ENCODE data around the gene LDLRAD4.

Gene LDLRAD4

DNA sequence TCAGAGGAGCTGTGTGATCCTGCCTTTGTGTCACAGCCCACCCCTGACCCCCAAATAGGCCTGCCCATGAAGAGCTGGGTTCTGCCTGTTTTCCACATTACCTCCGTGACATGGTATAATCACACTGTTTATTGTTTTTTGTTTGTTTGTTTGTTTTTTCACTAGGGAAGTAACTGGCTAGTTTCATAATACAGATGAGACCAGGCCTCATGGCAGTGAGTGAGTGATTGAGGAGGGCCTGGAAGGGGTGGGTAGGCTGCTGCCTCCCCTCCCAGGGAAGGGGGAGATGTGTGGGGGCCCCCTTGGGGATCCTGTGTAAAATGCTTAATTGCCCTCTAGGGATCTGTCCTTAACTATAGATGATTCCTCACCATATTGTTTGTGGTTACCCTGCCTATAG, 190.5 kb downstream of the LDLRAD4 start:
- DNase-seq (ENCODE audit: low spot score): no peak

DNA sequence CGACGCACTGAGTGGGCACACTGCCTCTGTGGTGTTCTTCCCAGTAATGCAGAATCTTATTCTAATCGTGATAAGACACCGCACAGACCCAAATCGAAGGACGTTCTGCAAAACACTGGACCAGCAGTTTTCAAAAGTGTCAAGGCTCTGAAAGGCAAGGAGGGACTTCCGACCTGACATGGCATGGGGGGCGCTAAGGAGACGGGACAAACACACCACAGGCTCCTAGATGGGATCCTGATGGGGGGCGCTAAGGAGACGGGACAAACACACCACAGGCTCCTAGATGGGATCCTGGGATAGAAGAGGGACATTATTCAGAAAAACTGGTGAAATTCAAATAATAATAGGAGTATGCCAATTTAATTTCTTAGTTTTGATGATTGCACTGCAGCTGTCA, 191.4 kb downstream of the LDLRAD4 start:
- DNase-seq (ENCODE audit: low spot score): no peak

DNA sequence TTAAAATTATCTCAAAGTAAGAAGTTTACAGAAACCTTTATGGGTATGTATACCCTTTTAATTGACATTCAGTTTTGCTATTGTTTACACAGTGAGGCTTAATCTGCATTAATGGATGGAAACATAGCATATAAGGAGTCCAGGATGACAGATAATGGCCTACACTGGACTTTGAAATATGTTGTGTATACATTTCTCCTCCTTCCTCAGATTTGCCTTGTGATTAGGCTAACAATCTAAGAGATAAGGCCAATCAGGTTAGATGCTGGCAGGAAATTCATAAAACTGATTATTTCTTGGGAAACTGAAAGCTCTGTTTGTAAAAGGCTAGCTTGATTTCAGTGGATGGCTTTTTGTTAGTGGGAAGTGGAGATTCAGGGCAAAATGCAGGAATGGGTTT, 191.9 kb downstream of the LDLRAD4 start:
- DNase-seq (ENCODE audit: low spot score): no peak

DNA sequence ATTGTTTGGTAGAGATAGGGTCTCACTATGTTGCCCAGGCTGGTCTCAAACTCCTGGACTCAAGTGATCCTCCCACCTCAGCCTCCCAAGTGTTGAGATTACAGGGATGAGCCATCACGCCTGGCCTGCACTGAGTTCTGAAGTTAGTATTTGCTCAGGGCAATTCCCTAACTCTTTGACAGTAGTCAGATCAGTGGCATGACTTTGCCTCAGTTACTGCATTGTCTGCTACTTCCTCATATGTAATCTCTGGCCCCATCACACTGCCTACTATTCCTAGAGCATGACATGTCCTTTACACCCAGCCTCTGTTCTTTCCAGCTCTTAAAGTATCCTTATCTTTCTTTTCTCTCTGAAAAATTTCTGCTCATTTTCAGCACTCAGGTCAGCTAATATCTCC, 193.5 kb downstream of the LDLRAD4 start:
- no peak for DNase-seq (ENCODE audit: low spot score)

DNA sequence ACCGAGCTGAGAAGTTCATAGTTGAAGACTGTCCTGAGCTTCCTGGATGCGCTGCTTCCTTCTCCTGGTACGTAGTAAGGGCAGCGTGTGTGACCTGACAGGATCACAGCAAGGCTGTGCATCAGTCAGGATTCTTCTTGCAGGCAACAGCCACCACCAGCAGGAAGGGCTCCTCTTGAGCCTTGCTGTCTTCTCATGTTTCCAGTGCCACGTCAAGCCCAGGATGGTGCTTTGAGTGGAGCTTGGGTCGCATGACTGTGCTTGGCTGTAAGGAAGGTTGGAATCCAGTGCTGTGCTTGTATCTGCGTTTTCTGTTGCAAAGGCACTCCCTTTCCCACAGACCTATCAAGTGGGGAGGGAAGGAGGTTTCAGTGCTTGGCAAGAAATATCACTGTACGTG, 194.3 kb downstream of the LDLRAD4 start:
- no peak for DNase-seq (ENCODE audit: low spot score)

DNA sequence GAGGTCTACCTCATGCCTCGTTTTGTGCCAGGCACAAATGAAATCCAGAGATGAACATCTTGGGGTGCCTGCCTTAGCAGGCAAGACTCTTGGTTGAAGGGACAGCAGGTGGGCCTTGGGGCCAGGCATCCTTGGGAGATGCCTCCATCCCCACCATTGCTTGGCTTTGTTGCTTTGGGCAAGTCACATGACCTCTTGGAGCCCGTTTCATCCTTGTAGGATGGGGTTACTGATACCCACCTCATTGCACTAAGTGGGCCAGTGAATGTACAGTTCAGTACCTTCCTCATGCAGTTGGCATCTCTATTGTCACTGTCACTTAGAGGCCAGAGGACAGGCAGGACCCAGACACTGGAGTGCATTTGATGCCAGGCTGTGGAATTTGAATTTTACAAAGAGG, 195.5 kb downstream of the LDLRAD4 start:
- DNase-seq (ENCODE audit: low spot score): no peak

DNA sequence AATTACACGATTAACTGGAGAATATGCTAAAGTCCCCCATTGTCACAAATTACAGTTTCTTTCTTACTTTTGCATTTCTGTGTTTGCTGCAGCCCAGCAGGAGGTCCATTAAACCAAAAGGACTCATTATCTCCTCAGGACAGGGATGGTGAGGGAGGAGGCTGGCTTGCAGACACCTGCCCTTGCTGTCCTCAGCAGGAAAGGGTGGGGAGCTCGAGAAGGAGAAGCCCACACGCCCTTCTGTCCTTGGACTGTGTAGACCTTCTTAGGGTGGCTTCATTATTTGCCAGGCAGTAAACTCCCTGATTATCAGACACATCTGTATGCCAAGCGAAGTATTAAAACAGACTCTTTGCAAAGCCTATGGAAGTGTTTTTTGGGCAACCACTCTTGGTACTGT, 196.0 kb downstream of the LDLRAD4 start:
- no peak for DNase-seq (ENCODE audit: low spot score)

DNA sequence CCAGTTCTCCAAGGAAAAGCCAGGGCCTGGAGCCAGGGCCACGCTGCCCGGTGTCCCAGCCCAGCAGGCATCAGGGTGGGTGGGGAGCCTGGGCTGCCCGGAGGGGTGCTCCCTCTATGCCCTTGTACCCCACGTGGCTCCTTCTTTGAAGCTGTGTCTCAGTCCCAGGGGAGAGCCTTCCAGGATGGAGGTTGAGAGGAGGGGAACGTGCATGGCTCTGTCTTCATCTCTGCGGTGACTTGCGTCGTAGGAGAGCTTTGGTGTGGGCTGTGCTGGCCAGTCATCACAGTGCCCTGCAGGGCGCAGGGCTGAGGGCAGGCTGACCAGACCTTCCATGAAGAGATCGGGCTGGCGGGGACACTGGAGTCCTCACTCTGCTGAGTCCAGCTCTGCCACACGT, 197.2 kb downstream of the LDLRAD4 start:
- no peak for DNase-seq (ENCODE audit: low spot score)

DNA sequence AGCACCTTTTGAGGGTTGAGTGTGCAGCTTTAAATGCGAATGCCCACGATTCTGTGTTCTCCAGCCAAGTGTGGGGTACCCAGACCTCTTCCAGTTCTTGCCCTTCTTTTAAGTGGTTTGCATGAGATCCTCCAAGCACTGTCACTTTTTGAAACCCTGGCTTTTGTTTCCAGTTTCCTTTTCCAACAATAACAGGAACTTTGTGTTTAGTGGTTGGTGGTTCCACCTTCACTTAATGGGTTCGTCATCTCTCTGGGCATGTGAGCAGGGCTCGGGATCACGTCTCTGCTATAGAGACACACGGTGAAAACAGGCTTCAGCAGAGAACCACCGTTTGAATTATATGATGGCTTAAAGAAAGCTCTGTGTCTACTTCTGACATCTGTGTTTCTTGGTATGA, 197.6 kb downstream of the LDLRAD4 start:
- DNase-seq (ENCODE audit: low spot score): no peak

DNA sequence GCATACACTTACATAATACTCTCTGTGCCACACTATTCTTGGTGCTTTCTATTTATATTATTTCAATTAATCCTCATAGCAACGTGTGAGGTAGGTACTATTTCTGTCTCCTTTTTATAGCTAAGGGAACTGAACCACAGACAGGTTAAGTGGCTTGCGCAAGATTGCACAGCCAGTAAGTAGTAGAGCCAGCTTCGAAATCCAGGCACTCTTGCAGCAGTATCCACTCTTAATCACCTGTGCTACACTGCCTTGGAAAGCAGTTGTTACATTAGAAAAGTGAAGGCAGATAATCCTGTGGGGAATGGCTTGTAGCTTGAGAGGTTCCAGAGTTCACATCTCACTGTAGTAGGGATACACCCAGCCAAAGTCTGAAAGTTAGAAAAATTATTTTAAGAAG, 198.3 kb downstream of the LDLRAD4 start:
- DNase-seq (ENCODE audit: low spot score): no peak

DNA sequence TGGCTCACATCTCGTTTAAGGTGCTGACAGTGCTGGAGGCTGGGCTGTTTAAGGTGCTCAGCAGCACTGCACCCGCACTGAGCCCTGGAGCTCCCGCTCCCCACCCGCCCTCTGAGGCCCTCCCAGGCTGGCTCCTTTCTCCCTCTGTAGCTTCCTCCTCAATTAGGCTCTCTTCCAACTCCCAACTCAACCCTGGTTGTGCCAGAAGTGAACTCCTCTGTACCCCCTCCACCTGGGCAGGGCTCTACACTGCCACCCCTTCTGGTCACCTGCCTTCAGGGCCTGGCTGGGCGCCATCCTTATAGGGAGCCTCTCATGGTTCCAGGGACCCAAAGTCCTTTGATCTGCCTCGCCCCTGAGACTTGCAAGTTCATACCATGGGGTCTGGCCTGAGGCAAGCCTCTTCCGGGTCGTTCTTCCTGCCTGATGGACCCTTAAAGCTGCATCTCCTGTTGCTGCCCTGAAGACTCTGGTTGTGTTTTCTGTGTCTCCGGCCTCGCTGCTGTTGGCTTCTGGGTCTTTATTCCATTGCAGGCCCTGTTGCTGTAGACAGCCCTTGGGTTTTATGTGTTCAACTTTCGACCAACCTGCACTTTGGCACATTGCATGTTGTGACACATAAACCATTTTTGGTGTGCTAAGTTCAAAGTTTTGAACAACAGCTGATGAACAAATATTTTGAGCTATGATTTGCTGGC, 199.6 kb downstream of the LDLRAD4 start:
- no peak for DNase-seq (ENCODE audit: low spot score)

DNA sequence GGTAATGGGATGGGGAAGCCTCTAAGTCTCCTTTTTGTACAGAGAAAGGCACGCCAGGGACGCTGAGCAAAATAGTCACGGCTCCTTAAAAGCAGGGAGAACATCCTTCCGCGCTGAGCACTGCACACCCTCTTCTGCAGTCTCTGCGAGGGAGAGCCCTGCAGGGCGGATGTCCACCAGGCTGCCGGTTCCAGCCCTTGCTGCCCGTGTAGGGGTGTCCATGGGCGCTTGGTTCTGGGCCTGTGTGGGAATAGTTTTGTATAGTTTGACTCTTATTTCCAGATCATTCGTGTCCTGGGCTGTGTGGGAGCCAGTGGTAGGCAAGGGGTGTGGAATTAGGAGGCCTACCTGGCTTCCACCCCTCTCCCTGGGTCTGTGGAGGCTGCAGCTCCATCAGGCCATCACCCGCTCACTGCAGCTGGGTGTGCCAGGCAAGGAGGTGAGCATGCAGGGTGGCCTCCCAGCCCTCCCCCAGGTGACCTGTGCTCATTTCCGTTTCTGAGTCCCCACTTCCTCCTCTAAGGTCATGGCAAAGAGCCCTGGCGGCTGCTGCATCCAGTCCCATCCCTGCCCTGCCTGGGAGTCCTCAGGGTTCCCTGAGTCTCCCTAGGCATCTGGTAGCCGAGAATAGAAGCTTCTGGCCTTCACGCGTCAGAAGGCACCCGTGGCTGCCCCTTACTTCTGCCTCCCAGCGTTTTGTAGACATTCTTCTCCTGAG, 202.6 kb downstream of the LDLRAD4 start:
- no peak for DNase-seq (ENCODE audit: low spot score)

DNA sequence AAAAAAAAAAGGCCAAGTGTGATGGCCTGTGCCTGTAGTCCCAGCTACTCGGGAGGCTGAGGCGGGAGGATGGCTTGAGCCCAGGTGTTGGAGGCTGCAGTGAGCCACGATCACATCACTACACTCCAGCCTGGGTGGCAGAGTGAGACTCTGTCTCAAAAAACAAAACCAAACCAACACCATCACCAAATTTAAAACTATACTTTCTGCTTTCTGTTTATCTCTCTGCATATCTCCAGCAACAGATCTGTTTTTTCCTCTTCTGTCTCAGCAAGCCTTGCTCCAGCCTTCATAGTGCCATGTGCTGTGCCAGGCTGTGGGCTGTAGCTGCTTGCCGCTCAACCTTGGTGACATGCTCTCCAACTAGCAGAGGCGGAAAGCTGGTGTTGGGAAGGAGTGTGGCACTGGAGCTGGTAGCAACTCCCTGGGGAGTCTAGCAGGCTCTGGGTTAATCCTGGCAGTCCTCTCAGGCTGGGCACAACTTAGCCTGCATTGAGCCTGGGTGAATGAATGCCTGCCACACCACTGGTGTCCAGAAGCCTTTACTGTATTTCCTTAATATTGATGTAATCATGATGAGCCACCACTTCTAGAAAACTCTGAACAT, 204.1 kb downstream of the LDLRAD4 start:
- DNase-seq (ENCODE audit: low spot score): no peak

DNA sequence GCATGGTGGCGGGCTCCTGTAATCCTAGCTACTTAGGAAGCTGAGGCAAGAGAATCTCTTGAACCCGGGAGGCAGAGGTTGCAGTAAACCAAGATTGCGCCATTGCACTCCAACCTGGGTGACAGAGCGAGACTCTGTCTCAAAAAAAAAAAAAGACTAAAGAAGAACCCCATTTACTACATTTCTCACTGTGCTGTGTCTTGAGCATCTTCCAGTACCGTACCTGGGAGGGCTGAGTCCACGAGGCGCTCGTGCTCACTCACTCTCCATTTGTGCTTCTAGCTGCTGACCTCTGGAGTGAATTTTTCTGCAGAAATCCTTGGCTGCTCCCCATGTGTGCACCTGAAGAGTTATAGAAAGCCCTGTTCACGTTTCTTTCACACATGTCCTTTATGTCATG, 204.8 kb downstream of the LDLRAD4 start:
- no peak for DNase-seq (ENCODE audit: low spot score)

DNA sequence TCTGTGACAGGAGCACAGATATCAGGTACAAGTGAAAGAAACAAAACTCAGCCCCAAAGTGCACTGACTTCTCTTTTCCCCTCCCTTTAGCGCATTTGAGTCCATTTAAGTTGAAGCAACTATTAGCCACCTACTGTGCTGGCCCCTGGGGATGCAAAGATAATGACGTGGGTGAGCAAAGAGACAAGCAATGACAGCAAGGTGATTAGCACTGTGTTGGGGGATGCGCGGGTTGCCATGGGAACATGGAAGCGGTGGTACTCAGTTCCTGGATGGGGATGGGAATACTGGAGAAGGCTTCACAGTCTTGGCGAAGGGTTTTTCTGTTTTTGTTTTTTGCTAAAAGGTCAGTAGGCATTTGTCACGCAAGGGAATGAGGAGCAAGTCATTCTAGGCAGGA, 205.8 kb downstream of the LDLRAD4 start:
- no peak for DNase-seq (ENCODE audit: low spot score)

DNA sequence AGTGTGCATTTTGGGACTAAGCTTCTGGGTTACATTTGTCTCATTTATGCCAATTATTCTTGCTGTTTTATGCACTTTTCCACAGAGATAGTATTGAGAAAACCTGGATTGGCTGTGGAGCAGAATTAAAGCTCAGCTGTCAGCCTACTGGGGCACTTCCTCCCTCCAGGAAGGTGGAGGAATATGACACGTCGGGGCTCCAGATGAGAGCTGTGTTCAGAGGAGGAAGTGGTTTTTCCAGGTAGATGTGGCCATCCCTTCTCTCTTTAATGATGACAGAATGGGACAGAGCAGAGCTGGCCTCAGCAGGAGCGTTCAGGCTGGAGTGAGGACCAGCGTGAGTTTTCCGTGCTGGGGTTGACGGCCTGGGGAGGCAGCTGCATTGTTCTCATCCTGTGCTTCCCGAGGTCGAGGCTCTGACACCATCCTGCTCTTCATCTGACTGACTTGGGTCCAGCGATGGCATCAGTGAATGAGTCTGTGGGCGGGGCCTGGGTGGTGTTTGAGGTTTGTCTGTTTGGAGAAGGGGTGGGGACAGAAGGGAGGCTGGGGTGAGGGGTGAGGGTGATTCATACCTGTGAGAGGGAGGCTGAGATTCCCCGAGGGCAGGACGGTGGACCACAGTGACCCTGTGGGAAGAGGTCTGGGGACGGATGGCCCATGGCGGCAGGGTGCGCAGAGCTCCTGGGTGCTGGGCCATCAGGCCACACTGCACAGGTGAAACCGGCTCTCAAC, 207.0 kb downstream of the LDLRAD4 start:
- DNase-seq (ENCODE audit: low spot score): no peak

DNA sequence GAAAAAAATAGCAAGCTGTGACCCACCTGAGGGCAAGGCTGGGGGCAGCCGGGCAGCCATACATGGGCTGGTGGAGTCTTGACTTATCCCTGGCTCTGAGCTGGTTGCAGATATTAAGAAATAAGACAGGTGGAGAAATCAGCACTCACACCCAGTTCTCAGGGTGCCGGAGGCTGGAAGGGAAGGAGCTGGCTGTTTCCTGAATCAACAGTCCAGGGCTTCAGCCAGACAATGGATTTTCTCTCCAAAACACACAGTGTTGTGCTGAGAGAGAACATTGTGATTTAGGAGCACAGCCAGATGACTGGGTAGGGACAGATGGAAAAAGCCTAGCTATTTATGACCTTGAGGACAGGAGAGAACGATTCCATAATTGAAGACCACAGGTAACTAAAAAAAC, 208.8 kb downstream of the LDLRAD4 start:
- no peak for DNase-seq (ENCODE audit: low spot score)

DNA sequence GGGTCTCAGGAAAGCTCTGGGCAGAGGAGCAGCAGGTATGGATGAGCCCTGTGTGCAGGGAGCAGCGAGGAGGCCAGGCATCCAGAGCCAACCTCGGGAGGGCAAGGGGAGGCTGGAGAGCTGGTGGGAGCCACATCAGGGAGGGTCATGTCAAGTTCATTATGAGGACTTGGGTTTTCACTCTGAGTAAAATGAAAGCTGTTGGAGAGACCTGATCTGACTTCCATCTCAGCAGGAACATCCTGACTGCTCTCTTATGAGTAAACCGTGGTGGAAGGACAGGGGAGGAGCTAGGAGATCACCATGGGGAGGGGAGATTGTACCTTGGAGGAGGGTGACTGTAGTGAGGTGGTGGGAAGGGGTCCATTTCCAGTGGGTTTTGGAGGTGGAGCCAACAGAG, 209.8 kb downstream of the LDLRAD4 start:
- DNase-seq (ENCODE audit: low spot score): no peak

DNA sequence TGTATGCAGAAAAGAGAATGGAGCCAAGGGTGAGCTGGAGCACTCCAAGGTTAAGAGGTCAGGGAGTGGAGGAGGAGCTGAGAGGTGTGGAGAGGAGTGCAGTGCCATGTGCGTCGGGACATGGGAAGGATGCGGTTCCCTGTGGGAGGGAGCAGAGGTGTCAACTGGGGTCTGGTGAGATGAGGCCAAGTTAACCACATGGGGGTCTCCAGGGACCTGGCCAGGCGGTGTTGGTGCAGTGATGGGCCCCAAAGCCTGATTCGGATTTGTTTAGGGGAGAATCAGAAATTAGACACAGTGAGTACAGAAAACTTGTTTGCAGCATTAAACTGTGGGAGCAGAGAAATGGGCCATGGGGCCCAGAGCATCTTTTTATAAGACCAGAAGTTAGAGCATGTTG, 210.5 kb downstream of the LDLRAD4 start:
- DNase-seq (ENCODE audit: low spot score): no peak

DNA sequence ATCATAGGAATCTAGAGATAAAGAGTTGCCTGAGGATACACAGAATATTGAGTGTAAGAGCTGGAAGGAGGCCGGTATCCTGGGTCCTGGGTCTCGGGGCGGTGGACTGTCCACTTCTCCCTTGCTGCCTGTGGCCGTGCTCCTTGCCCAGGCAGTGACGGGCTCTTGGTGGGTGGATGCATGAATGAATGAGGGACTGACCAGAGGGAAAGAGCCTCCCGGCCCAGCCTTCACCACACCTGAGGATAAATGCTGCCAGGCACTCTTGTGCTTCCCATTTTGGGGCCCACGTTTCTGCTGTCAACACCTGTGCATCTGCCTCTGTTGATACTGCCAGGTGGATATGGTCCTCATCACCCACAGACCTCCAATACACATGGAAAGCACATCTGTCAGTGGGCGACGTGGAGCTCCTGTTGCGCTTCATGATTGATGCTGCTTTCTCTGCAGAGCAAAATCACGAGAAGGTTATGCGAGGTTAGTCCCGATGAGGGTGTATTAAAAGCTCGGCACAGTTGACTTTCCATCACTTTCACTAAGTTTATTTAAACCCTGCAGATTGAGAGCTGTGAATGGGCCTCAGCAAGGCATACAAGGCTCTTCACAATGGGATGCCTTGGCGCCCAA, 211.4 kb downstream of the LDLRAD4 start:
- DNase-seq (ENCODE audit: low spot score): no peak

DNA sequence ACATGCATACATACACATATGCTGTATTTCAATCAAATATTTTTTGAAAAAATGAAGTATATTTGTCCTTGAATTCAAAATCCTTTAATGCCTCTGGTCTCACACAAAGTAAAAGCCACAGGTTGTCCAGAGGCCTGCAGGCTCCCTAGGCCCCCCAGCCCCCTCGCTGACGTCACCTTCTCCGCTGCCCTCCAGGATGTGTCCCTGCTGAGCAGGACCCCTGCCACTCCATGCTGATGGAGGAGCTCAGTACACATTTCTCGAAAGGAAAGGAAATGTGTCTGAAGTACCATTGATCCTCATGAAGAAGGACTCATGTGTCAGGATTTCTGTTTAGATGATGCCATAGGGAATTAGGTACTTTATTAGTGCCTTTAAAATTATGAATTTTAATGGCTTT, 212.1 kb downstream of the LDLRAD4 start:
- DNase-seq (ENCODE audit: low spot score): no peak

DNA sequence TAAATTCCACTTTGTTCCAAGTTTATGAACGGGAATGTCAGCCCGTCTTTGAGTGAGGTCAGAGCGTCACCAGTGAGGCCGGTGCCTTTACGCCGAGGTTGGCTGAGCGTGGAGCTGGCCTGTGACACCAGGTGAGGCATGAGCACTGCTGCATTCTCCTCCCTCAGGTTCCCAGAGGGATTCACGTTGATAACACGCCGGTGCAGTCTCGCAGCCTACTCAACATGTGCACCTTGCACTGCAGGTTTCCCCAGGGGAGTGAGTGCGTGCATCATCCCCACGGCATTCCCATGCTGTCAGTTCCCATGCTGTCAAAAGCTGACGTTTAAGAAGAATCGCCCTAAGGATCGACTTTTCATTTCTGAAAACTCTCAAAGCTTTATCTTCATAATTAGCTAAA, 213.3 kb downstream of the LDLRAD4 start:
- DNase-seq (ENCODE audit: low spot score): no peak

All from germinal center (tissue), 1 donor.